Measurements from ENCODE around the gene UBE2U.
A peak's percentile ranks its signal among the peaks of the same experiment; 100 is the strongest.

UBE2U gene

DNA sequence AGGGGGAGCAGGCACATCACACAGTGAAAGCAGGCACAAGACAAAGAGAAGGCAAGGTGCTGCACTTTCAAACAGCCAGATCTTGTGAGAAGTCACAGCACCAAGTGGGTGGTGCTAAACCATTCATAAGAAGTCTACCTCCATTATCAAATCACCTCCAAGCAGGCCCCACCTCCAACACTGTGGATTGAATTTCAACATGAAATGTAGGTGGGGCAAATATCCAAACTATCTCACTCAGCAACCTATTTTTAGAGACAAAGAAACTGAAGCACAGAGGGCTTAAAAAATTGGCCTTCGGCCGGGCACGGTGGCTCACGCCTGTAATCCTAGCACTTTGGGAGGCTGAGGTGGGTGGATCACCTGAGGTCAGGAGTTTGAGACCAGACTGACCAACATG lies 90.4 kb downstream of the UBE2U start:
- DNase-seq (ENCODE audit: low read depth), result no peak

DNA sequence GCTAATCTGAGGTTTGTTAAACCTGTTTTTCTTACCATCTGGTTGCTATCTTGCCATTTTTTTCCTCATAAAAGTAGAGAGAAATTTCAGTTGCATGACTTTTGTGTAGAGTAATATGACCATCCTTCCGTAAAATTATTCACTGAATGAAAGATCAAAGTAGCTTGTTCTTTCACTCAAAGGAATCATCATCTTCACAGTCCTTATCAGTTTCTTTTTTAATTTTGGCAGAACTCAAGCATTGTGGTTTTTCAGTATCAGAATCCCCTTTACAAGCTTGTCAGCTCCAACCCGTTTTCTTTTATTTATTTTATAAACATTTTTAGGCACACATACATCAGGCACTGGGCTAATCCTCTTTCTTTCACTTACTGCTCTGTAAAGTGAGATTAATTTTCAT lies 91.7 kb downstream of the UBE2U start:
- no peak for DNase-seq (ENCODE audit: low read depth)

DNA sequence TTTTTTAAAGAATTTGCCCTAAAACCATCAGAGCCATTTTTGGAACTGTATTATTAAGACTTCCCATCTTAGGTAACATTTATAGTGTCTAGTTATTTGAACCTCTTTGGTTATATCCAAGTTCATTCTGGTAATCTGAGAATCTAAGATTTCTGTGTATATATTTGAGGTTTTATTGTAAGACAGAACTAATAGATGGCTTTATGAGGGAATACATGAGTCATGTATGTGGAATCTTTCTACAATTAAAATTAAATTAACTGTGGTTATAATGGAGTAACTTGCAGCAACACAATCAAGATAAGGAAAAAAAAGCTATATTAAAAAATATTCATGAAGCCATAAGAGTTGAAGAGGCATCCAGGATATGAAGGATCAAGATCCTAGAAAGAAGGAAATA lies 92.1 kb downstream of the UBE2U start:
- peak; percentile 49 for DNase-seq (ENCODE audit: low read depth)

DNA sequence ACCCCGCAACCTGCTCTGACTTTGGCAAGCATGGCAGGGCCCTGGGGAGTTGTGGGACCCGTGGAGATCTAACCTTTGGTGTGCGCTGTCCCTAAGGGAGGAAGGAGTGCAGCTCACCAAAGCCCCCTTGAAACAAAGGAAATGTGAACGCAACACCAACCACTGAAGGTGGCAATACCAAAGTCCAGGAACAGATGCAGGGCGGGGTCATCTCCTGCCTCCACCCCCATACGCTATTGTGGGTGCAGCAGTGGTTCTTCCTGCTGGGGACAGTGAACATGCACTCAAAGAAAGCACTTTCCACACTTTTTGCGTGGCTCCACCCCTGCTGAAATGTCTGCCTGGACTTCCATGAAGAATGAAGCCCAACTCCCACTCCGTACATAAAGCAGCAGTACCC lies 93.0 kb downstream of the UBE2U start:
- no peak for DNase-seq (ENCODE audit: low read depth)

DNA sequence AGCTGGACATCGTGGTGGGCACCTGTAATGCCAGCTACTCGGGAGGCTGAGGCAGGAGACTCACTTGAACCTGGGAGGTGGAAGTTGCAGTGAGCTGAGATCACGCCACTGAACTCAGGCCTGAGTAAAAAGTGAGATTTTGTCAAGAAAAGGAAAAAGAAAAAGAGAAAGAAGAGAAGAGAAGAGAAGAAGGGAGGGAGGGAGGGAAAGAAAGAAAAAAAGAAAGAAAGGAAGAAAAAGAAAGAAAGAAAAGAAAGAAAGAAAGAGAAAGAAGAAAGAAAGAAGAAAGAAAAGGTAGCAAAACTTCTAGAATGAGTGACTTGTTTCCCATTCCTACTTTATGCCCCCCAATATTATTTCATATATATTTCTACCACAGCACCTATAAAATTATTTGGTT lies 98.8 kb downstream of the UBE2U start:
- no peak for DNase-seq (ENCODE audit: low read depth)

DNA sequence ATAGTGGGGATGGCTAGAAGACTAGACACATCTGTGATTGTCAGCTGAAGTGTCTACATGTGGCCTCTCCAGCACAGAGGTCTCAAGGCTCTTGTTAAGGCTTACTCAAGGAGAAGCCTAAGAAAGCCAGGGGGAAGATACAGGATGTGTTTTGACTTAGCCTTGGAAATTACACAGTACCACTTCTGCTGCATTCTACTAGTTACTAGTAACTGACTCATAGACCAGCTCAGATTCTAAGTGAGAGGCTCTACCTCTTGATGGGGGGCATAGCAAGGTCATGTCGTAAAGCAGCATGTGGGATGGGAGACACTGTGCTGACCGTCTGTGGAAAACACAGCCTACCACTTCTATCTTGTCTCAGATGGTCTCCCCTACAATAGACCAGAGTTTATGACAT lies 99.5 kb downstream of the UBE2U start:
- DNase-seq (ENCODE audit: low read depth), result peak; percentile 56

DNA sequence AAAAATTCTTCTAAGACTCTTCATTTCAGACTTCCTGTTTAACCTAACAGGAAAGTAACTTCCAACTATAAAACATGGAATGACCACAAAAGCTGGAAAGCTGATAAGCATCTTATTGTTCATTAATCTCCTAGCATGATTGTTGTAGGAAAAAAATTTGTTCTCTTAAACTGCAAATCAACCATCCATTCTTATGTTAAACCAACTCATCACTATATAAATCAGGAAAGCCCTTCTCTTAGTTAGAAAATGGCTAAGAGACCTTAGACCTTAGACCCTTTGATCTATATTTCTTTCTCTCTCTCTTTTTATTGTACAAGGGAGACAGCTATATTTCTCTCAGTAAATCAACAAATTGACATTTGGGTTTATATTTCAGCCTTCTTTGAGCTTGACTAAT lies 101.4 kb downstream of the UBE2U start:
- DNase-seq (ENCODE audit: low read depth), result peak; percentile 14

DNA sequence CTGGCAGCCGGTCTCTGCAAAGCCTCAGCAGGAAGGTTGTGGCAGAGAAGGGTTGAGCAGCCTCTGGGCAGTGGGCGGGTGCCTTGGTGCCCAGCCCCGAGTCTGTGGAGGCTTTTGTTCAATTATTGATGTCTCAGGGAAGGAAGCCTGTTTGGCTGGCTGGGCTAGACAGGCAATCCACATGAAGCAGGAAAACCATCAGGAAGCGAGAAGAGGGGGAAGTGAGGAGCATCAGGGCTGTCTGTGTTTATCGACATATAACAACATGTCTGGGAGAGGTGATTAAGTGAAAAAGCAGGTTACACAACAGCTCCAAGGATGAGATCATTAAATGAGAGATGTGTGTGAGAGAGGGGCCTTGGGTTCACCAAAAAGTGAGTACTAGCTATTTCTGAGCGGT lies 105.4 kb downstream of the UBE2U start:
- no peak for DNase-seq (ENCODE audit: low read depth)

DNA sequence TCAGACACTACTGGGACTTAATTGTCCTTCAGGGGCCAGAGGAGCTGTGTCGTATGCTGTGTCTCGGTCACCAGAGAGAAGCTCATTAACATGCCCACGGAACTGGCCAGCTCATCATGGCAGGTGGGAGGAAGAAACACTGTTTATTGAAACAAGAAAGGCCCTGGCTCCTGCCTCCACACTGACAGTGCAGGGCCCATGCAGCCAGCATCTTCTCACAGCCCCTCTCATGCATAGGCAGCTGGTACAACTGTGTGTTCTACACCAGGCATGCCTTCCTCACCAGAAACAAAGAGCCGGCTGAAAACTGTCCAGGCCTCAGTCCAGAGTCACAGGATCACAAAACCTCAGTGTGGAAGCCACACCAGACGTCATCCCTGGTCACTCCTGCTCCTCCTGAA lies 106.0 kb downstream of the UBE2U start:
- DNase-seq (ENCODE audit: low read depth), result no peak

DNA sequence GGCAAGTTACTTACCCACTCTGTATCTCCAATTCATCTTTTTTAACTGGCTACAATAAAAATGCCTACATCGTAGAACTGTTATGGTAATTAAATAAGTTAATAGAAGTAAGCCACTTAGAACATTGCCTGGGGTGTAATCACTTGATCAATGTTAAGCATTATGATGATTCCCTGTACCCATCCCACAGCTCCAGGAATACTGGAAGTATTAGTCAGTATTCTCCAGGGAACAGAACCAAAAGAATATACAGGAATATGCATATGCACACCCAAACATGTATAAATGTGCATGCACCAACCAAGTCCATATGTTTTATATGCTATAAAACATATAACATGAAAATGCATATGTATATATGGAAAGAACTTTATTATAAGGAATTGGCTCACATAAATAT lies 107.3 kb downstream of the UBE2U start:
- DNase-seq (ENCODE audit: low read depth), result no peak

DNA sequence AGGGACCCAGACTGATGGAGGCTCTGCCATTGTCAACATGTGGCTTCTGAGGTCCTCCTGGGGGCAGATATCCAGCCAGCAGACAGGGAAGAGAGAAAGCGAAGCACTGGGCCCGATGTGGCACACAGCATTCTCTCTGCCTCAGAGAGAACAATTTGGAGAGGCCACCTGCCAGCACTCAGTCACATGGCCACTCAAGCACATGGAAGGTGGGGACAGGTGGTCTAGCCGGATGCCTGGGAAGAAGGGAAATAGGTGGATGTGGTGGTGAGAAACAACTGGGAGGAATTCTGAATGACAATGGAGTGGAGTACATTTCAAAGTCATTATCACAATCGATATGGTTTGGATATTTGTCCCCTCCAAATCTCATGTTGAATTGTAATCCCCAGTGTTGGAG lies 109.0 kb downstream of the UBE2U start:
- no peak for DNase-seq (ENCODE audit: low read depth)

DNA sequence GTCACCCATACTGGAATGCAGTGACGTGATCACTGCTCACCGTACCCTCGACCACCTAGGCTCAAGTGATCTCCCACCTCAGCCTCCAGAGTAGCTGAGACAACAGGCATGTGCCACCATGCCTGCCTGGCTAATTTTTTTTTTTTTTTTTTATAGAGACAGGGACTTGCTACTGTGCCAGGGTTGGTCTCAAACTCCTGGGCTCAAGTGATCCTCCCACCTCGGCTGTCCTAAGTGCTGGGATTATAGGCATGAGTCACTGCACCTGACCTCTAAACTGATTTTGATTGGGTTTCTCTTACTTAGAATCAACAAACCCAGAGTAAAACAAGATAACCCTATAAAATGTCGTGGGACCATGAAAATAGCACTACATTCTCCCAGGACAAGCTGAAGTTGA lies 112.0 kb downstream of the UBE2U start:
- no peak for DNase-seq (ENCODE audit: low read depth)

Measured in EH (cell line).